ENCODE results near the gene SPATA31A3.
"Not testable (repeated sequence)": the region's sequence is repeated elsewhere in the genome, so short reads cannot be mapped to it uniquely, and the experiment has no call there.

SPATA31A3 gene

GRCh38 chr9:66992450-66992849 is at the start of gene SPATA31A3:
Gene SPATA31A3, minus strand, starts transcription at chr9:66992550. Its CDS starts 29 bp downstream, at chr9:66992521.
- H3K9me2 ChIP-seq (ENCODE audit: low read depth, low read length); H3K9ac ChIP-seq (ENCODE audit: low read length); H3K27me3 ChIP-seq (ENCODE audit: insufficient read depth, low read length); H3K4me2 ChIP-seq (ENCODE audit: low read length); H4K20me1 ChIP-seq (ENCODE audit: insufficient read depth, low read length); H3K36me3 ChIP-seq (ENCODE audit: insufficient read depth, low read length); H3K79me2 ChIP-seq (ENCODE audit: insufficient read depth, low read length); H2AFZ ChIP-seq (ENCODE audit: low read length); H3K4me3 ChIP-seq (ENCODE audit: low read depth, low read length, poor library complexity, severe bottlenecking); H3F3A ChIP-seq (ENCODE audit: insufficient read depth, low read length); H3K27ac ChIP-seq (ENCODE audit: low read depth, low read length, poor library complexity, severe bottlenecking); H3K4me1 ChIP-seq (ENCODE audit: insufficient read depth, low read length, severe bottlenecking); H3K9me3 ChIP-seq (ENCODE audit: low read length): not testable (repeated sequence)

GRCh38 chr9:66952576-66952975 is 39.8 kb downstream of the SPATA31A3 start:
- H3K27me3 ChIP-seq (ENCODE audit: insufficient read depth, low read length); H3K36me3 ChIP-seq (ENCODE audit: insufficient read depth, low read length); H4K20me1 ChIP-seq (ENCODE audit: insufficient read depth, low read length); H3F3A ChIP-seq (ENCODE audit: insufficient read depth, low read length); H3K9me3 ChIP-seq (ENCODE audit: low read length); H3K4me2 ChIP-seq (ENCODE audit: low read length); H3K9me2 ChIP-seq (ENCODE audit: low read depth, low read length); H3K4me3 ChIP-seq (ENCODE audit: low read depth, low read length, poor library complexity, severe bottlenecking); H3K27ac ChIP-seq (ENCODE audit: low read depth, low read length, poor library complexity, severe bottlenecking); H2AFZ ChIP-seq (ENCODE audit: low read length); H3K9ac ChIP-seq (ENCODE audit: low read length); H3K79me2 ChIP-seq (ENCODE audit: insufficient read depth, low read length); H3K4me1 ChIP-seq (ENCODE audit: insufficient read depth, low read length, severe bottlenecking): not testable (repeated sequence)

- not testable (repeated sequence) for H3F3A ChIP-seq (ENCODE audit: insufficient read depth, low read length); H3K27me3 ChIP-seq (ENCODE audit: insufficient read depth, low read length); H3K9me2 ChIP-seq (ENCODE audit: low read depth, low read length); H3K9me3 ChIP-seq (ENCODE audit: low read length); H3K4me2 ChIP-seq (ENCODE audit: low read length); H3K79me2 ChIP-seq (ENCODE audit: insufficient read depth, low read length); H2AFZ ChIP-seq (ENCODE audit: low read length); H3K4me3 ChIP-seq (ENCODE audit: low read depth, low read length, poor library complexity, severe bottlenecking); H4K20me1 ChIP-seq (ENCODE audit: insufficient read depth, low read length); H3K27ac ChIP-seq (ENCODE audit: low read depth, low read length, poor library complexity, severe bottlenecking); H3K36me3 ChIP-seq (ENCODE audit: insufficient read depth, low read length); H3K4me1 ChIP-seq (ENCODE audit: insufficient read depth, low read length, severe bottlenecking); H3K9ac ChIP-seq (ENCODE audit: low read length)
These were observed 49.8 kb downstream of the SPATA31A3 start for GRCh38 chr9:66942400-66943155.

GRCh38 chr9:66939878-66940830 is 52.2 kb downstream of the SPATA31A3 start:
- not testable (repeated sequence) for H3K9me2 ChIP-seq (ENCODE audit: low read depth, low read length); H3F3A ChIP-seq (ENCODE audit: insufficient read depth, low read length); H3K9ac ChIP-seq (ENCODE audit: low read length); H3K36me3 ChIP-seq (ENCODE audit: insufficient read depth, low read length); H3K4me3 ChIP-seq (ENCODE audit: low read depth, low read length, poor library complexity, severe bottlenecking); H2AFZ ChIP-seq (ENCODE audit: low read length); H3K4me2 ChIP-seq (ENCODE audit: low read length); H3K27me3 ChIP-seq (ENCODE audit: insufficient read depth, low read length); H4K20me1 ChIP-seq (ENCODE audit: insufficient read depth, low read length); H3K4me1 ChIP-seq (ENCODE audit: insufficient read depth, low read length, severe bottlenecking); H3K9me3 ChIP-seq (ENCODE audit: low read length); H3K27ac ChIP-seq (ENCODE audit: low read depth, low read length, poor library complexity, severe bottlenecking); H3K79me2 ChIP-seq (ENCODE audit: insufficient read depth, low read length)

DNA sequence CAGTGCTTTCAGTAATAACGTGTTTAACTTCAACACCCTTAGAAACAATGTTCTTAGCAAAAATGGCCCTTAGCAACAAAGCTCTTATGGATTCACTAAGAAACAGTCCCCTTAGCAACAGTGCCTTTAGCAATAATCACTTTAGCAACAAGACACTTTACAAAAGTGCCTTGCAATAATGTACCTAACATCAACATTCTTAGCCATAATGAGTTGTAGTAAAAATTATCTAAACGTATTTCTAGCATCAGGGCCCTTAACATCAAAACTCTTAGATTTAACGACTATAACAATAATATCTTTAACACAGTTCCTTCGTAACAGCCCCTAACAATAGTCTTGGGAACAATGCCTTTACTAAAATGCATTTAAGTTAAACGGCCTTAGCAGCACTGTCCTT is 54.0 kb downstream of the SPATA31A3 start:
- not testable (repeated sequence) for H3K4me1 ChIP-seq (ENCODE audit: insufficient read depth, low read length, severe bottlenecking); H3K9ac ChIP-seq (ENCODE audit: low read length); H3K27ac ChIP-seq (ENCODE audit: low read depth, low read length, poor library complexity, severe bottlenecking)

GRCh38 chr9:66937662-66938061 is 54.7 kb downstream of the SPATA31A3 start:
- not testable (repeated sequence) for H3K36me3 ChIP-seq (ENCODE audit: insufficient read depth, low read length); H3K9me2 ChIP-seq (ENCODE audit: low read depth, low read length); H4K20me1 ChIP-seq (ENCODE audit: insufficient read depth, low read length); H3K79me2 ChIP-seq (ENCODE audit: insufficient read depth, low read length); H2AFZ ChIP-seq (ENCODE audit: low read length); H3F3A ChIP-seq (ENCODE audit: insufficient read depth, low read length); H3K9me3 ChIP-seq (ENCODE audit: low read length); H3K27me3 ChIP-seq (ENCODE audit: insufficient read depth, low read length); H3K9ac ChIP-seq (ENCODE audit: low read length); H3K4me2 ChIP-seq (ENCODE audit: low read length); H3K4me1 ChIP-seq (ENCODE audit: insufficient read depth, low read length, severe bottlenecking); H3K4me3 ChIP-seq (ENCODE audit: low read depth, low read length, poor library complexity, severe bottlenecking); H3K27ac ChIP-seq (ENCODE audit: low read depth, low read length, poor library complexity, severe bottlenecking)

More for the DNA sequence above, 54.0 kb downstream of the SPATA31A3 start:
- not testable (repeated sequence) for H3K79me2 ChIP-seq (ENCODE audit: insufficient read depth, low read length); H2AFZ ChIP-seq (ENCODE audit: low read length); H3K27me3 ChIP-seq (ENCODE audit: insufficient read depth, low read length); H3K9me3 ChIP-seq (ENCODE audit: low read length); H3K9me2 ChIP-seq (ENCODE audit: low read depth, low read length); H3K4me2 ChIP-seq (ENCODE audit: low read length); H3K36me3 ChIP-seq (ENCODE audit: insufficient read depth, low read length); H4K20me1 ChIP-seq (ENCODE audit: insufficient read depth, low read length); H3K4me3 ChIP-seq (ENCODE audit: low read depth, low read length, poor library complexity, severe bottlenecking); H3F3A ChIP-seq (ENCODE audit: insufficient read depth, low read length)

Measured in OCI-LY1 (cell line).